Lung (tissue), 12 donors: Measurements from ENCODE around the gene C2orf15. TPM values are rescaled to one million over a fixed set of nuclear protein-coding genes. Genes with fewer than 3 reads are reported as not detected.

ENCODE experiments used
- ATAC-seq: fragments of 200-7000 bp; cut with Tn5 transposase; one replicate; pipeline ENCODE4 v1.9.1; 2020; ENCODE audit warnings: moderate number of reproducible peaks; ENCODE audit not compliant: insufficient read depth, low FRiP score
- DNase-seq, 3 donors: peaks; one replicate each; pipeline ENCODE4 v3.0.0-alpha.2; 2013 to 2017
- H3K27ac ChIP-seq, 2 donors: one replicate each; pipeline ENCODE4 v1.5.1; 2013; ENCODE audit warnings: mild to moderate bottlenecking in 2 of 2, moderate library complexity in 2 of 2, control low read depth in 1 of 2, inconsistent platforms in 1 of 2, low read depth in 1 of 2, low read length in 1 of 2
- H3K27me3 ChIP-seq, 3 donors: one replicate each; pipeline ENCODE4 v1.5.1; 2013; ENCODE audit warnings: low read length in 2 of 3; ENCODE audit not compliant: control insufficient read depth in 3 of 3, insufficient read depth in 3 of 3
- H3K36me3 ChIP-seq, 4 donors: one replicate each; pipeline ENCODE4 v1.5.1; 2013; ENCODE audit warnings: low read length in 4 of 4, mild to moderate bottlenecking in 1 of 4, moderate library complexity in 1 of 4; ENCODE audit not compliant: control insufficient read depth in 4 of 4, insufficient read depth in 4 of 4
- H3K4me1 ChIP-seq, 5 donors: one replicate each; pipeline ENCODE4 v1.5.1; 2013; ENCODE audit warnings: low read length in 5 of 5, mild to moderate bottlenecking in 2 of 5, moderate library complexity in 1 of 5; ENCODE audit not compliant: control insufficient read depth in 5 of 5, insufficient read depth in 5 of 5
- H3K4me3 ChIP-seq: one replicate; pipeline ENCODE4 v1.5.1; 2013; ENCODE audit warnings: mild to moderate bottlenecking, control low read depth, moderate library complexity
- H3K9ac ChIP-seq, 2 donors: one replicate each; pipeline ENCODE4 v1.5.1; 2013; ENCODE audit warnings: low read length in 2 of 2, control low read depth in 1 of 2; ENCODE audit not compliant: insufficient read depth in 1 of 2
- H3K9me3 ChIP-seq, 4 donors: one replicate each; pipeline ENCODE4 v1.5.1; 2013; ENCODE audit warnings: low read length in 3 of 4, mild to moderate bottlenecking in 1 of 4, moderate library complexity in 1 of 4; ENCODE audit not compliant: control insufficient read depth in 4 of 4, insufficient read depth in 3 of 4
- CTCF ChIP-seq: IDR thresholded peaks from 2 replicates; pipeline ENCODE4 v1.5.1; 2012; ENCODE audit warnings: mild to moderate bottlenecking; ENCODE audit errors: control extremely low read depth, extremely low read depth
- WGBS, 2 donors: extraction: QIAGEN DNeasy Blood & Tissue Kit; methylation state at CpG; one replicate each; pipeline ENCODE4 v1.1.7; 2013; 5-methylcytosine and 5-hydroxymethylcytosine counted together
- polyA plus RNA-seq, 2 donors: library from polyadenylated mRNA; stranded (reverse); fragments of 200-250 nt; gene quantifications; one replicate each; pipeline ENCODE4 v1.2.1, GENCODE V29; 2013
- total RNA-seq, 2 donors: library from RNA; depleted of rRNA in 1 of 2; stranded (reverse); fragments of >200 nt in 1 of 2; gene quantifications; one replicate each; pipeline ENCODE4 v1.2.1, GENCODE V29; 2014 to 2021
- donor health status: control.
- donor health status: control.
- donor health status: Bipolar disorder and iron deficiency.
- donor health status: healthy.
- donor health status: DM: yes; HTN: yes; CAD: no.

C2orf15 gene
- total and polyA plus RNA-seq, 4 donors = 2.2 to 4.8 (median 3.2) TPM

GRCh38 chr2:99104006-99104405, 37.5 kb upstream of the C2orf15 start:
- DNase-seq (no peak), ATAC-seq (no peak)
- Histone ChIP-seq H3K4me3 (no peak overlapping the region), H3K36me3 (no peaks in the 10 kb centered on the region), H3K9me3 (no peaks in the 10 kb centered on the region), H3K9ac (no peak overlapping the region), H3K4me1 (no peaks in the 10 kb centered on the region), H3K27me3 (no peaks in the 10 kb centered on the region), H3K27ac (no peak overlapping the region)
- WGBS, 2 donors = 89 to 90% methylated on average over 2 of the region's 2 CpGs
- TF ChIP-seq CTCF = no peak

- 56 to 64% methylated on average over 2 of the region's 2 CpGs for WGBS, 2 donors
- Histone ChIP-seq H3K4me3 (no peak overlapping the region), H3K27me3 (no peaks in the 10 kb centered on the region), H3K4me1 (no peaks in the 10 kb centered on the region), H3K36me3 (no peaks in the 10 kb centered on the region), H3K9ac (no peak overlapping the region), H3K27ac (no peak overlapping the region), H3K9me3 (no peaks in the 10 kb centered on the region)
- no peak for TF ChIP-seq CTCF
- no peak for ATAC-seq
- DNase-seq = no peak
Measured at GRCh38 chr2:99106913-99107312, 34.6 kb upstream of the C2orf15 start.

- WGBS, 2 donors = 89 to 90% methylated on average over 2 of the region's 2 CpGs
- ATAC-seq (no peak), DNase-seq (no peak)
- Histone ChIP-seq H3K9me3 (no peaks in the 10 kb centered on the region), H3K9ac (no peak overlapping the region), H3K27ac (no peak overlapping the region), H3K4me3 (no peak overlapping the region), H3K4me1 (no peaks in the 10 kb centered on the region), H3K36me3 (no peaks in the 10 kb centered on the region), H3K27me3 (no peaks in the 10 kb centered on the region)
- no peak for TF ChIP-seq CTCF
Measured at GRCh38 chr2:99111236-99111635, 30.3 kb upstream of the C2orf15 start.

- ATAC-seq (no peak), DNase-seq (no peak)
- no peak overlapping the region for H3K27ac ChIP-seq
- no peak overlapping the region for H3K4me3 ChIP-seq
- H3K27me3 ChIP-seq = no peaks in the 10 kb centered on the region
- no peak for TF ChIP-seq CTCF
- no peaks in the 10 kb centered on the region for H3K4me1 ChIP-seq
- H3K9ac ChIP-seq = no peak overlapping the region
- WGBS, 2 donors = 86 to 90% methylated on average over 1 of the region's 1 CpG
- H3K36me3 ChIP-seq = no peaks in the 10 kb centered on the region
- H3K9me3 ChIP-seq = no peaks in the 10 kb centered on the region
Measured at GRCh38 chr2:99111945-99112344, 29.6 kb upstream of the C2orf15 start.
